ENCODE results near the gene KIF14.

DNA sequence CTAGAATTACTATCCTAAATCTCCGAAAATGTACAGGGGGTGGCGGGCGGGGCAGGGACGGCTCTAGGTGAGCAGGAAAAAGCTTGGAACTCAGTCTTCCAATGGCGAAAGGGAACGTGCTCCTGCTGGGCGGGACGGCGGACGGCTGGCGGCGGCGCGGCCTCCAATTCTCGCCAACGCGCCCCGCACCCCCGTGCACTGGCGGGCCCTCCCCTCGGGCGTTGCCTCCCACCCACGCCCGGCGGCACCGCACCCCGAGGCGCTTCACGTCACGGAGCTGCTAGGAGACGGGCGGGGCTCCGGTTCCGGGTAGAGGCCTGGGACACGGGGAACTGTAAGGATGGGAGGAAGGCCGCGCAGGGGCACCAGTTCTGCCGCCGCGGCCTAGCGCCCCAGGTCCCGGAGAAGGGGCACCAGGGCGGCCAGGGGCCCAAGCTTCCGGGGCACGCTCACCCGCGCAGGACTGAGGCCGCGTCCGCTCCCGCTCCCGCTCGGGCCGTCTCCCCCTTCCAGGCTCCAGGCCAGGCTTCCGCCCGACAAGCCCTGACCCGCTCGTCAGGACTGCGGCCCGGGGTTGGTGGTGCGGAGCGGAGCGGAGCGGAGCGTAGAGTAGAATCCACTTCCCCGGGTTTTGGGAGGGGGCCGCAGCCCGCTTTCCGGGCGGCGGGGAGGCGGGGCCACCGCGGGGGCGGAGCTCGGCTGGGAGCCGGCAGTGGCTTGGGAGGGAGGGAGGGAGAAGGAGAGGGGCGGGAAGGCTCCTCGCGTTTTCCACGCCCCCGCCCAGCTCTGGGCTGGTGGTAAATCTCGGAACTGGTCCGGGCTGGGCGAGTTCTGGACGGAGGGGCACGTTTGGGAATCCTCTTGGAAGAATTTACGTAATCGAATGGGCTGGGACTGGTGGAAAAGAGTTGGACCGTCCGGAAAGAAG, 49.0 kb upstream of the KIF14 start, which contains the start of gene DDX59:
- TF ChIP-seq CTCF (IDR thresholded peaks at IDR 0.05) (no peak), POLR2AphosphoS5 (IDR thresholded peaks at IDR 0.05; ENCODE audit: low read depth, low read length) (peak; percentile 56; the same call in 1 of the 2 replicates)

All from Panc1 (cell line).